ENCODE data around the gene CD96.

The CD96 gene

GRCh38 chr3:111594781-111595180, 52.8 kb downstream of the CD96 start:
- no peak for DNase-seq (ENCODE audit: low spot score)

- DNase-seq (ENCODE audit: low spot score): no peak
Observed at GRCh38 chr3:111595232-111595631, 53.2 kb downstream of the CD96 start, which contains the start of gene ZBED2. Gene ZBED2 (minus strand): TSS chr3:111595346. CDS start chr3:111594201, 1,145 bp downstream.

DNA sequence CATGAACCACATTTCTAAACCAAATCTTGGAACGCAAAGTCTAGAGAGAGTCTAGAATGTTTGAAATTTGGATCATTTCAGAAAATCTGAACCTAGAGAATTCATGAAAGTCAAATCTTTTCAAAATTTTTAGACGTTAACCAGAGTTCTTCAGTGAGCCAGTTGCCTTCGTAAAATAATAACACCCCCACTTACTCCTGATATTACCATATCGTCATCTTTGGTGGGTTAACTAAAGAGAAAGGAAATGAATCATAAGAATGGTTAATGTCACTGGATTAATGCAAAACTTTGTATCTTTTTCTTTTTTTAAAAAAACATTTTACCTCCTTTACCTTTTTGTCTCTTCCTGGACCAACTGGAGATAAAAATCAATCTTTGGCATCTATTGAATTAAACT, 54.3 kb downstream of the CD96 start:
- DNase-seq (ENCODE audit: low spot score): no peak

DNA sequence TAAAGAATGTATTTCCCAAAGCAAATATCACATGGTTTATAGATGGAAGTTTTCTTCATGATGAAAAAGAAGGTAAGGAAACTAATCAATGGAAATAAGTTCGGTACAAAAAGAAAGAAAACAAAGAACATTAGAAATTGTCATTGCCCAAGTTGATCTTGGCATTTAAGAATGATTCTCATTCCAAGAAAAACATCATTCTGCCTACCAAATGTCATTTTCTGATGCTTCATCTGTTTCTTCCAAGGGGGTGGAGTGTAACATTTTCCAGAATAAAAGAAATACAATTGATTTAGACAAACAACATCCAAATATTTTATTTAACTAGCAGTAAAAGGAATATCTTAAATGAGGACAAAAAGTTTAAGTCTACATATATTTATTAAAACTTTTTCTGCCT, 56.1 kb downstream of the CD96 start:
- DNase-seq (ENCODE audit: low spot score): no peak

GRCh38 chr3:111598552-111598951, 56.6 kb downstream of the CD96 start:
- no peak for DNase-seq (ENCODE audit: low spot score)

GRCh38 chr3:111601810-111602209, 59.8 kb downstream of the CD96 start:
- no peak for DNase-seq (ENCODE audit: low spot score)

DNA sequence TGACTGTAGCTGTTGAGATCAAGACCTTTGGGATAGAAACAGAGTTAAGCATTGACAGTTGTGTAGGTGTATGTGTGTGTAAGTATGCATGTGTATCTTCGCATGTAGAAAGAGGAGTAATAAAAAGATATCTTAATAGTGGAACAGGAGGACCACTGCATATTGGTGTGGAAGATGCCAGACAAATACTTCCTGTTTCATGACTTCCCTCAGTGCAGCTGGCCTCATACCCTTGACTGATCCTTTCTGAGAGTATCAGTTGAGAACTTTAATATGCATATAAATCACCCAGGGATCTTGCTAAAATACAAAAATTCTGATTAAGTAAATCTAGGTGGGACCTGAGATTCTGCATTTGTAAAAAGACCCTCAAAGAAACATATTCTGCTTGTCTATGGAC, 61.7 kb downstream of the CD96 start:
- no peak for DNase-seq (ENCODE audit: low spot score)

DNA sequence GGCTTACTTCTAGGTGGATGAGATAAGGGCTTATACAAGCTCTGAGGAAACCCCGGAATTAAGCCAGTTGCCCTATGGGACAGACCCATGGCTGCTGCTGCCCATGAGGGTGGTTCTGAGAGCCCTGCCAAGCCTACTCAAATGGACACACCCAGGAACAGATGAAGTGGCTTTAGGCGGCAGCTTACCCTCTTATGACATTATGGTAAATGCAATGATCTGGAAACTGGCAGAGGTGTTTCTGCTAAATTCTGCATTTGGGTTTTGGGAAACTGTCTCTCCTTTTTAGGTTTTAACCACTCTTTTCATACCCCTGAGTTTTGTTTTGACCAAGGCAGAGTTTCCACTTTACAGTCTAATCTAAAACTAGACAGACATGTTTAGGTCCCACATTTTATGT, 62.1 kb downstream of the CD96 start:
- DNase-seq (ENCODE audit: low spot score): no peak

DNA sequence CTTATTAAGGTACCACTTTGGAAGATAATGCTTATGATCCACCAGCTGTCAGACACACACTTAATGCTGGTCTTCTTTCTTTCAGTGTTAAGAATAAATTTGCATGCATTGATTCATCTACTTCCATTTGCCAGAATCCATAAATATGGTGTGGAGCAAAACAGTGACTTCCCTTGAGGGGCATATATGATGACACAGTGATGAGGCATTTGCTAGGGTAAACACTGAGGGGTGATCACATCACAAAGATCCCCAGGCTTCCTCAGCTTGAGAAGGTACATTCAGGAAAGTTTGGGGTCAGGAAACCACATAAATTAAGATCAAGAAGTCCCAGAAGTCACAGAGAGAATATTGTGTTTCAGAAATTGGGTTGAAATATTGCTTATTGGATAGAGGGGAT, 63.0 kb downstream of the CD96 start:
- no peak for DNase-seq (ENCODE audit: low spot score)

- no peak for DNase-seq (ENCODE audit: low spot score)
Observed at GRCh38 chr3:111605493-111605892, 63.5 kb downstream of the CD96 start.

DNA sequence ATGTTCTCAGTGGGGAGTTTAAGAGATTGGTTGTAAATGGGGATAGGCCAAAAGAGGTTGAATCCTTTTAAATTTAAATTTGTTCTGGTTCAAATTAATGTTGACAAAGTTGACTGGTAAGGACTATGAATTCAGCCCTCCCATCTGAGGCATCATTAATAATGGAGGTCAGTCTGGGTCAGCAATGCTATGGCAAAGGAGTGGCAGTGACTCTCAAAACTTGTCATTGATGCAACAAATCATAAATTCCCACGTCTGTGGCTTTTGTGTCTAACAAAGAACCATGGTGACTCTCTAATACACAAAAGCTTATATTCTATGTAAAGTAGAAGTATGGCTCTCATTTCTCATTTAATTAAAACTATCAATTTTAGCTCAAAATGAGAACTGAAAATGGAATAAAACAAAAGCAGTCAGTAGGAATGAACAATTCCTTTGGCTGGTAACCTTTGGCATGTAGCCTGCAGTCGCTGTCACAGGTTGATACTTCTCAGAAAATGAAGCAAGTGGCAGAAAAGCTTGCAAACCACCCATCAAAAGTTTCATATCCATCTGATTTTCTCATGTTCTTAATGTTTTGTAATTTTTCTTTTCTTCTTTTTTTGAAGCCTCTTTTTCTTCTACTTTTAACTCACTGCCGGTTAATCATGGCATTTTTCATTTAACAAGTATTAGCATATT, 65.4 kb downstream of the CD96 start:
- DNase-seq (ENCODE audit: low spot score): no peak

- DNase-seq (ENCODE audit: low spot score): no peak
Observed at GRCh38 chr3:111608383-111608782, 66.4 kb downstream of the CD96 start.

DNA sequence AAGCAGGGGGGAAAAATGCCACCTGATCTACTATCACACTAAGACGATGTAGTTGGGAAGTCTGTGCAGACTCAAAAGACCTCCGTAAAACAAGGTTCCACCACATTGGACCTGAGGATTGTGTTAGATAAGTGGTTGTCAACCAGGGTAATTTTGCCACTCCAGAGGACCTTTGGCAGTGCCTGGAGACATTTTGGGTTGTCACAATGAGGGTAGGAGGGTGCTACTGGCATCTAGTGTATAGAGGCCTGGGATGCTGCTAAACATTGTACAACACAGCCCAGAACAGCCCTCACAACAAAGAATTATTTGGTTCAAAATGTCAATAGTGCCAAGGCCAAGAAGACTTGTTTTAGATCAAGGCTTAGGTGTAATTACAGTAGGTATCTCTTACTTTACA, 67.7 kb downstream of the CD96 start:
- DNase-seq (ENCODE audit: low spot score): no peak

DNA sequence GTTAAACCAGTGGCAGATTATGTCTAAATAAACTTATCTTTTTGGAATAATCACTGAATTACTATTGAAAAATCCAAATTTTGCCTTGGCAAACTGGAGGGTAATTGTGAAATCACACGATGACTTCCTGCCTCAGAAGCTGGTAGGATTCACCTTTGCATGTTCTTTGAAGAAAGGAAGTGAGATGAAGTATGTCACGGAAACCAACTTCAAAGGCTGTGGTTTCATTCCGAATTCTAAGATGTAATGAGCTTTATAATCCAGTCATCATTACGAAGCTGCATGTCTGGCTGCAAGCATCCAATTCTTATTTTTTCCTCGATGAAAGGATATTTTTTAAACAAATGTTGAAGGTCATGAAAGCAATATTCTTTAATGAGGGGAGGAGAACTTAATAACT, 68.2 kb downstream of the CD96 start:
- DNase-seq (ENCODE audit: low spot score): no peak

DNA sequence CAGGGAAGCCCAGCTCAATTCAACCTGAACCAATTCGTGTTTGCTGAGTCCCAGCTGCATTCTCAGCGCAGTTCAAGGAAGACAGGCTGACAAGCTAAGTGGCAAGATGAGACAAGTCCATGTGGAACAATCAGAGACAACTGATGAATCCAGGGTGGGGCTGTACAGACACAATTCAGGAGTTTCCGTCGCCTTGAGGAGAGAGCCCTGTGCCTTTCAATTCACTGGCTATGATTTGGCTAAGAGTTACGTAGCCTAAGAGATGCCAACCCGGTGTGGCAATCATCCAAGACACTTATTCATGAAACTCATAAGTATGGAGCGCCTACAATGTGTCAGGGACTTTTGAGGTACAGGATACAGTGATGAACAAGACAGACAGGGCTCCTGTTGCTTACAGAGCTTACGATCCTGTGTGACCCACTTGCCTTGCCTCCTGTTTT, 68.6 kb downstream of the CD96 start:
- no peak for DNase-seq (ENCODE audit: low spot score)

- no peak for DNase-seq (ENCODE audit: low spot score)
Observed at GRCh38 chr3:111613294-111613693, 71.3 kb downstream of the CD96 start.

DNA sequence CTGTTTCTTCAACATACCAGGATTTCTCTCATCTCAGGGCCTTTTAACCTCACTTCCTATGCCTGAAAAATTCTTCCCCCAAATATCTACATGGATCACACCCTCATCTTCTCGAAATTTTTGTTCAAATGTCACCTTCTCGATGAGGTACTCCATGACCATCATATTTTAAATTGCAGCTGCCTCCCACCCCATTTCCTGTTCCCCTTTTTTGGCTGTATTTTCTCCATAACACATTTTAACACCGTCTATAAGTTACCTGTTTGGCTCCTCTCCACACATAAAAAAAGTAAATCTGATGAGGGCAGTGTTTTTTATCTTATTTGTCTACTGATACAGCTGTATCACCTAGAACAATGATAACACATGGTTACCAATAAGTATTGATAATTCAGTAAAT, 73.9 kb downstream of the CD96 start:
- DNase-seq (ENCODE audit: low spot score): no peak

- no peak for DNase-seq (ENCODE audit: low spot score)
Observed at GRCh38 chr3:111616417-111617105, 74.6 kb downstream of the CD96 start.

- DNase-seq (ENCODE audit: low spot score): no peak
Observed at GRCh38 chr3:111617406-111617805, 75.4 kb downstream of the CD96 start.

DNA sequence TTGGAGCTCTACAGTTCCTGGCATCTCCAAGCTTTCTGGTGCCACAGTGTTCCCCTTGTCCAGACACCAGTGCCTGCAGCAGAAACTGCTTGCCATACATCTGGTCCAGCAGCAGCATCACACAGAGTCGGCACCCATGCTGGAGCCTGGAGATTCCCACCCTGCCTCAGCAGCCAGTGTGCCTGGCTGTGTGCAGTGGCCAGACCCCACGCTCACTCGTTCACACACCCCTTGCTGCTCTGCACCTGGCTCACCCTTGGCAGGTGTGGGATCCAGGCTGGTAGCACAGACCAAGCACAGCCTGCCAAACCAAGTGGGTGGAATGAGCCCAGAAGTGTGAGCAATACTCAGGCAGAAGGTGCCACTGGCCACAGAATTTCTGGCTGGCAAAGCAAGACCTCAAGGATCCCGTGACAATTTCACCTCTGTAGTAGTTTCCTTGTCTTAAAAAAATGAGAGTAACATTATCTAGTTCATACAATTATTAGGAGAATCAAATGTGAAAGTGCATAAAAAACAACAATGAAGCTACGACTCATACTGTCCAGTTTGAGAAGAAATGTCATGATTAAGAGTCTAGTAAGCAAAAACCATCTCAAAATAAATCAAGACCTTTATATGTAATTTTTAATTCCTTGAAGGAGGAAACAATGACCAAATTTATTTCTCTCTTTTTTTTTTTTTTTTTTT, 76.1 kb downstream of the CD96 start:
- DNase-seq (ENCODE audit: low spot score): no peak

DNA sequence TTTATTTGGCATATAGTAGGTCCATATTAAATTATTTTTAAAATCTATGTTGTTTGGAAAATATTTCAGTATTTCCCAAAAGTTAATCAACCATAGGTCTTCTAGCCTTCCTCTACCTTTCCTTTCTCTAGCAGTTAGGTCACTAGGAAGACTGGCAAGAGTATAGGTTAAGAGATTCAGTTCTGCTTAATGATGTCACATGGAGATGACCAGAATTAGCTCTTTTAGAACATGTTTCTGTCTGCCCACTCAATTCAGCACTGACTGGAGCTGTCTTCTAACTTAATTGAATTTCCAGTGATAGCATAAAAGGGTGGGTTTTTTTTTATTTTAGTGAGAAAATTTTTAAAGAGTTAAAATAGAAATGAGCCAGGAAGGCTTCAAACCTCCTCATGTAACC, 76.9 kb downstream of the CD96 start:
- DNase-seq (ENCODE audit: low spot score): no peak

GRCh38 chr3:111619833-111620232, 77.8 kb downstream of the CD96 start:
- no peak for DNase-seq (ENCODE audit: low spot score)

DNA sequence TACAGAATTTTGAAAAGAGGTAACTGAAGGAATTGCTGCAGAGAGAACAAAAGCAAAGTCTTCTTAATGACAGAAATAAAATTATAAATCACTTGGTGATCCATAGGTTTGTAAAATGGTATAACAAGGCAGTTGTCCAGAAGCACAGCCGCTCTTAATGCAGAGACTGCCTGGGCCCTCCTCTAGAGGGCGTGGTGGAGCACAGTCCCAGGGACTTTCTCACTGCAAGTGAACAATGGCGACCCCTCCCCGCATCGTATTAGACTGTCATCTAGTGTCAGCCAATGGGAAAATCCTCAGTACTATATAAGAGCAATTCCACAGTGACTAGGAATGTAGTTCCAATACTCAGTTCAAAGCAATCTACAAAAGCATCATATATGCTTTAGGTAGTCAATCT, 79.5 kb downstream of the CD96 start:
- no peak for DNase-seq (ENCODE audit: low spot score)
